Stimulated activated CD4-positive, alpha-beta T cell treated with anti-CD3 and anti-CD28 coated beads, Interleukin-12 subunit alpha, Interleukin-12 subunit beta, amount 100 ng/mL, for 4 hours (primary cell): Measurements from ENCODE around the gene TRIM34.
"Not testable (repeated sequence)": the region's sequence is repeated elsewhere in the genome, so short reads cannot be mapped to it uniquely, and the experiment has no call there.

Experiments used
- DNase-seq: peaks from one replicate; pipeline ENCODE4 v3.0.0-alpha.2; 2020

TRIM34 gene

DNA sequence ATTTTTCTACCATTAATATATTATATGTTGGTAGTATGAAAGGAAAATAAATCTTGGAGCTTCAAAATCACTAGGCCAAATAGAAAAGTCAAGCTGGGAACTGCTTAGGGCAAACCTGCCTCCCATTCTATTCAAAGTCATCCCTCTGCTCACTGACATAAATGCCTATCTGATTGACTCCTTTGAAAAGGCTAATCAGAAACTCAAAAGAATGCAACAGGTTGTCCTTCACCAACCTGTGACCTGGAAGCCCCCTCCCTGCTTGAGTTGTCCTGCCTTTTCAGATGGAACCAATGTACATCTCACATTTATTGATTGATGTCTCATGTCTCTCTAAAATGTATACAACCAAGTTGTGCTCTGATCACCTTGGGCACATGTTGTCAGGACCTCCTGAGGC, 3.2 kb upstream of the TRIM34 start:
- no peak for DNase-seq

DNA sequence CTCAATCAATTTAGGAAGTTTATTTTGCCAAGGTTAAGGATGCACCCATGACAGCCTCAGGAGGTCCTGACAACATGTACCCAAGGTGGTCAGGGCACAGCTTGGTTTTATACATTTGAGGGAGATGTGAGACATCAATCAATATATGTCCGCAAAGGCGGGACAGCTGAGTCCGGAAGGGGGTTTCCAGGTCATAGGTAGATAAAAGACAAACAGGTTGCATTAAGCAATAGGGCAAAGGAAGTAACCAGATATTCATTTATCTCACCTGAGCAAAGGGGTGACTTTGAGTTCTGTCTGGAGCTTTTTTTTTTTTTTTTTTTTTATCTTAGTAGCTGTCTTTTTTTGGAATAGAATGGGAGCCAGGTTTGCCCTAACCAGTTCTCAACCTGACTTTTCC, 2.0 kb upstream of the TRIM34 start:
- no peak for DNase-seq

DNA sequence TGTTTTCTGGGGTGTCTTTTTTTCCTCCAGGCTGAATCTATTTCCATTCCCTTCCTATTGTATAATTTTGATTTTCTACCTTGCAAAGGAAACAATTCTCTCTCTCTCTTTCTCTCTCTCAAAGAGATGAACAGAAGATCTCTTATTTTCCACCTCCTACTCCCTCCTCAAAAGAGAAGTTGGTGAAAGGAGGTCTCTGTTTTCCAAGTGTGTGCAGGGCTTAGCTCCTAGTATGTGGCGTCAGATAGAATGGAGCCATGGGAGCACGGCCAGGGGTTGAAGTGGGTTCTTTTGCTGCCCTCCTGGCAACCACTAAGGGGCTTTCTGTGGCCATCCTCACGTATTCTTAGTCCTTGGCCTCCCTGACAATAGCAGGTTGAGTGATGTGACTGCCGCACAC, 480 bp downstream of the TRIM34 start:
- no peak for DNase-seq

DNA sequence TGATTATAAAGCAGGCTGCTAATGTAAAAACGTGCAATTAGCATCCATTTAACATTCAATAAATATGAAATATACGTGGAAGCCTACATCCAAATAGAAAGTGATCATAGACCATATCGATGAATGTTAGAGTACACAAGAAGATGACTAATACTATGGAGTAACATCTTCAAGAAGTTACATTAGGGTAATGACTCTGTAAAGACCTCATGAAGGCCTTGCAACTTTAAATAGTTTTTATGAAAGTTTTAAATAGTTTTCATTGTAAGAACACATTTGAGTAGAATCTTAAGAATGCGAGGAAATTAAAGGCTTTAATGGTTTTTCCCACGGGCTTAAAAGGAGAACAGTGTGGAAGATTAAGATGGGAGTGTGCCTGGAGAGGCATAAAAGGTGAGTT, 1.4 kb downstream of the TRIM34 start:
- DNase-seq: no peak

GRCh38 chr11:5631417-5631816, 6.6 kb downstream of the TRIM34 start:
- no peak for DNase-seq

GRCh38 chr11:5631969-5632635, 7.3 kb downstream of the TRIM34 start:
- no peak for DNase-seq

DNA sequence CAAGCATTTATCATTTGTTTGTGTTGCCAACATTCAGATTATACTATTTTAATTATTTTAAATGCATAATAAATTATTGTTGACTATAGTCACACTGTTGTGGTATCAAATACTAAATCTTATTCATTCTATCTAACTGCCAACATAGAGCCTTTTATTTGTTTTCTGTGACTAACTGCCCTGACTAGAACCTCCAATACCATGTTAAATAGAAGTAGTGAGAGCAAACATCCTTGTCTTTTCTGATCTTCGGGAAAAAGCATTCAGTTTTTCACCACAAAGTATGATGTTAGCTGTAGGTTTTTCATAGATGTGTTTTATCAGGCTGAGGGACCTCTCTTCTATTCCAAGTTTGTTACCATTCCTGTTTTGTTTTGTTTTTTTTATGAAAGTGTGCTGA, 15.2 kb downstream of the TRIM34 start:
- DNase-seq: no peak

DNA sequence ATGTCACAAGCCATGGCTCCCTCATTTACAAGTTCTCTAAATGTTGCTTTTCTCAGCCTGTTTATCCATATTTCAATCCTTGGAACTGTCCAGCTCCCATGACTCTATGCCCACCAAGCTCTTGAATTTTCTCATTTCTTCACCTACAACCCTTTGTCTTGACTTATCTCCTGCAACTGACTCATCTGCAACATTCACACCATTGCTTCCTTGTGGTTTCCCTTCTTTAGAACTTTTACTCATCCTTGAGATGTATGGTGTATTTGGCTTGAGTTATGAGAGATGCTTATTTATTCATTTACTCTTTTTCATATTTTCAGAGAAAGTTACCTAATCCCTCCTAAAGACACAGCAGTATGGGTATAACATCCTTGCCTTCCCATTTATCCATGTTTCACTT, 18.8 kb downstream of the TRIM34 start:
- DNase-seq: no peak

DNA sequence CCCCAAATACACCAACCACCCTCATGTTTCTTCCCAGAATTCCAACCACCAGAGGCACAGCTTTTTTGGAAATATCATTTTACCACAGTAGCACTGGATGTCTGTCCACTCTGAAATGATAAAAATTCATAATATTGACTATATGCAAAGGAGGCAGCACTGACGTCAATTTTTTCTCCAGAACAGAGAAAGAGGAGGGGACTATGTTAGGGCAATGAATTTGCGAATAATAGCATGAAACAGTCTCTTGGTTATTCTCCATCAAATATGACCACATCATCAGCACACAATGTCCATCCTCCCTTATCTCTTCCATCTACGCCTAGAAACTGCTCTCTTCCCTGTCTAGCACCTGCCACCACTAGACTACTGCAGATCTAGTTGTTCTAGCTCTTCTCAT, 21.3 kb downstream of the TRIM34 start:
- no peak for DNase-seq

DNA sequence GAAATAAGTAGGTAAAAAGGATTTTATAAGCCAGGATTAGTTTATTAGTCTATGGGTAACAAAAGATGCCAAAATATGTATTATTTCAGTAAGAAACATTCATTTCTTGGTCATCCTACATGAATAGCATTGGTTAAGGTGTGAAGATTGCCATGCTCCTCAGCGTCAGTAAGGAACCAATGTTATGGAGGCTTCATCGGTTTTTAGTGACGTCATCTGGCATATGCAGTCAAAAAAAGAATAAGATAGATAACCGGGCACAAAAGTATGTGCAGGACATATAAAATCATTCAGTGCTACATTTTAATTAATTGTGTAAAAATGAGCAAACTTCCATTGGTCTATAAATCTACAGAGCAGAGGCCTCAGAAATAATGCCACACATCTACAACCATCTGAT, 30.7 kb downstream of the TRIM34 start:
- DNase-seq: no peak

DNA sequence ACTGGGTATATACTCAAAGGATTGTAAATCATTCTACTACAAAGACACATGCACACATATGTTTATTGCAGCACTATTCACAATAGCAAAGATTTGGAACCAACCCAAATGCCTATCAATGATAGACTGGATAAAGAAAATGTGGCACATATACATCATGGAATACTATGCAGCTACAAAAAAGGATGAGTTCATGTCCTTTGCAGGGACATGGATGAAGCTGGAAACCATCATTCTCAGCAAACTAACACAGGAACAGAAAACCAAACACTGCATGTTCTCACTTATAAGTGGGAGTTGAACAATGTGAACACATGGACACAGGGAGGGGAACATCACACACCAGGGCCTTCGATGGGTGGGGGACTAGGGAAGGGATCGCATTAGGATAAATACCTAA, 32.2 kb downstream of the TRIM34 start:
- not testable (repeated sequence) for DNase-seq

DNA sequence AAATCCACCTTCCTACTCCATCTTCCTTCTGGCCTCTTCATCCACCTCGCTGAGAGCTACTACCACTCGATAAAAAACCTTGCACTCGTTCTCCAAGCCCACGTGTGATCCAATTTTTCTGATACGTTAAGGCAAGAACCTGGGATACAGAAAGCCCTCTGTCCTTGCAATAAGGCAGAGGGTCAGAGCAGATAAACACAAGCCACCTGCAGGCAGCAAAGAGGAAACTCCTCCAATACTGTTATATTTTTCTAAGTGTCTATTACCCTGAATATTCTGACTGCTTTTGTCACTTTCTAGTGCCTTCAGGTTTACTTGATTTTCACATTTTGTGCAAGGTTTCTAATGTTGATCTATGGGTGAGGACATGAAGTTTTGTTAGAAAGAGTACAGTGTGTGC, 33.5 kb downstream of the TRIM34 start:
- DNase-seq: no peak

DNA sequence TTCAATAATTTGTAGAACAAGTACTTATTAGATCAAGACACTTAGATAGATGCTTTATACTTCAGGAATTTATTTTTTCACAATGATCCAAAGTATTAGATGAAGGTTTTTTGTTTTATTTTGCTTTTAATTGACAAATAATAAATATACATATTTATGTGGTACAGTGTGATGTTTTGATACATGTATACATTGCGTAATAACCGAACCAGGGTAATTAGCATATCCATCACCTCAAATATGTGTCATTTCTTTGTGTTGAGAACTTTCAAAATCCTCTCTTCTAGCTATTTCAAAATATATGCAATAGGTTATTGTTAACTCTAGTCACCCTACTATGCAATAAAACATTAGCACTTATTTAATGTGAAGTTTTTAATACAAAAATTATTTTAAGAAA, 38.7 kb downstream of the TRIM34 start:
- no peak for DNase-seq

DNA sequence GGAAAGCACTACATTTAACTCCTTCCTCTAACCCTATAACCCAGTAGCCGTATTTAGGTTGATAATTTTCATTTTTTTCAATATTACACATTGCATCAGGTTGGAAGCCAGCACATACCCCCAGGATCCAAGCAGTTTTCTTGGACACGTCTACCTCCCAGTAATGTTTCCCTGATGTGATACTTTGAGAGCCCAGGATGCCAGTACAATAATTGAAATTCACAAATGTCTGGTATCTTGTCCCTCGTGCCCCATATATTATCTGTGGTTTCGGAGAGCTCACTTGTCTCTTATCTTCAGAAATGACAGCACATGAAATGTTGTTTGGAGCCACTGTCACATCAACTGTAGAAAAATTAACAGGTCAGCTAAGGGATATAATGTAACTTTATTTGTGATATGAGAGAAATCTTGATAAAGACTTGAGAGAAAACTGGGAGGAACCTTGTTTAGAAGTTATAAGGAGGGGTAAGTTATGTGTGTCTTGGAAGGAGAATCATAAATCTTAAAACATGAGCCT, 40.3 kb downstream of the TRIM34 start:
- DNase-seq: no peak

DNA sequence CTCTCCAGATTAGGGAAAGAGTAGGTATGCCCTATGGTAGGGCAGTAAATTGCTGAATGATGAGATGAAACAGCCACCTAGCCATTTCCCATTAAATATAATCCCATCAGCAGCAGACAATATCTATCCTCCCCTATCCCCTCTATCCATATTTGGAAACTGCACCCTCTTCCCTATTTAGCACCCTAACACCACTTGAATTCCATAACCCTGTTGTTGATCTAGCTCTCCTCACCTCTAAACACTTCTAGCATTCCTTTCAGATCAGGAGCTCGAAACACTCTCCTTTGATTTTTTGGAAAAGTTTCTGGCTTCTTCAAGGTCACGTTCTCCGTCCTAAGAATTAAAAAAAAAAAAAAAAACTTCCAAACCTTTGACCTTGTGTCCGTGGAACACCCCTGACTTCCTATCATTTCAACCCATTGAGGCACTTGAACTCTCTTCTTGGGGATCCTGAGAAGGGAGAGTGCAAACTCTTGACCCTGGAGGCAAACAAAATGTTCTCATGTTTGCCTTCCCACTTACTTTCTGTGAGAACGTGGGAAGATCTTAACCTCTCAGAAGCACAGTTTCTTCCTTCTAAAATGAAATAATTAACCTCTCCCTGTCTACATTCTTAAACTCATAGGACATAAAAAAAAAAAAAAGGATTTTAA, 41.1 kb downstream of the TRIM34 start:
- no peak for DNase-seq

DNA sequence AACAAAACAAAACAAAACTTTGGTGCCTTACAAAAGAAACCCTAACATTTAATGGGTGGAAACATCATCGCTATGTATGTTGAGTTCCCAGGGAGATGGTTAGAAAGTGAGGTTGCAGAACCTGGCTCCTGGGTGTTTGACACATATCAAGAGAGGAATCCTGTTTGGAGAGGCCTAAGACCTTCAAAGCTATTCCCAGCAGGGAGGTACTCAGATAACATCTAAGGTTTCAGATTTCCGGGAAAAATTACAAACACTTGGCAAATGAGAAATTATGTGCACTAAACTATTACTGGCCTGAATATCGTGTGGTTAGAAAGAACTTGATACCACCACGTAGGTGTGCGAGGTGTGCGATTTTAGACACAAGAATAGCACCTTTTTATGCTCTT, 41.6 kb downstream of the TRIM34 start:
- DNase-seq: no peak

DNA sequence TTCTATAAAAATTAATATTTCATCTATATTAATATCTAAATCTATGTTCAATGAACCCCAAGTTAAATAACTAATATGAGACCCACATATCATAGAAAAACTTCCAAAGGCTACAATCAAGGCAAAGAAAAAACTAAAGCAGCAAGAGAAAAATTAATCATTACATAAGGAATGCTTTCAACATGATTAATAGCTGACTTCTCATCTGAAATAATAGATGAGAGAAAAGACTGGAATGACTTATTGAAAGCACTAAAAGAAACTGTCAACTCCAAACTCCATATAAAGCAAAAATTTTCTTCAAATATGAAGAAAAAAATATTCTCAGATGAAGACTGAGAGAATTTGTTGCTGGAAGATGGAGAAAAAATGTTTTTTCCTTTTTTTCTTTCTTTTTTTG, 47.0 kb downstream of the TRIM34 start:
- no peak for DNase-seq

- no peak for DNase-seq
Observed at GRCh38 chr11:5674391-5674790, 49.6 kb downstream of the TRIM34 start.

DNA sequence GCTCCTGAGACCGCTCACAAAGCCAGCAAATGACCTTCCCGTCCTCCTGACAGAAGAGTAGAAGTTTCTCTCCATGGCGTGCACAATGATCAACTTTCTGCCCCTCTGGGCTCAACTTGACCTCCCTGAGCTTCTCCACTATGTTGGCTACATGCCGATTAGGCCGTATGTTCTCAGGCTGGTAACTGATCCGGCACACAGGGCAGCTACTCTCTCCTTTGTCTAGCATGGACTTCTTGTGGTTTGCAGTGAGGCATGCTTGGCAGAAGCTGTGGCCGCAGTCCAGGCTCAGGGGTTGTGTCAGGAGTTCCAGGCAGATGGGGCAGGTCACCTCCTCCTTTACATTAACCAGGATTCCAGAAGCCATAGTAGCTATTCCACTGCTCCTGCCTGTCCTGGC, 55.0 kb downstream of the TRIM34 start:
- DNase-seq: no peak

- DNase-seq: not testable (repeated sequence)
Observed at GRCh38 chr11:5682890-5683441, 58.2 kb downstream of the TRIM34 start.

DNA sequence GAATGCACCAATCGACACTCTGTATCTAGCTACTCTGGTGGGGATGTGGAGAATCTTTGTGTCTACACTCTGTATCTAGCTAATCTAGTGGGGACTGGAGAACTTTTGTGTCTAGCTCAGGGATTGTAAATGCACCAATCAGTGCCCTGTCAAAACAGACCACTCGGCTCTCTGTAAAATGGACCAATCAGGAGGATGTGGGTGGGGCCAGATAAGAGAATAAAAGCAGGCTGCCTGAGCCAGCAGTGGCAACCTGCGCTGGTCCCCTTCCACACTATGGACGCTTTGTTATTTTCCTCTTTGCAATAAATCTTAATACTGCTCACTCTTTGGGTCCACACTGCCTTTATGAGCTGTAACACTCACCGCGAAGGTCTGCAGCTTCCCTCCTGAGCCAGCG, 58.8 kb downstream of the TRIM34 start:
- DNase-seq: not testable (repeated sequence)

DNA sequence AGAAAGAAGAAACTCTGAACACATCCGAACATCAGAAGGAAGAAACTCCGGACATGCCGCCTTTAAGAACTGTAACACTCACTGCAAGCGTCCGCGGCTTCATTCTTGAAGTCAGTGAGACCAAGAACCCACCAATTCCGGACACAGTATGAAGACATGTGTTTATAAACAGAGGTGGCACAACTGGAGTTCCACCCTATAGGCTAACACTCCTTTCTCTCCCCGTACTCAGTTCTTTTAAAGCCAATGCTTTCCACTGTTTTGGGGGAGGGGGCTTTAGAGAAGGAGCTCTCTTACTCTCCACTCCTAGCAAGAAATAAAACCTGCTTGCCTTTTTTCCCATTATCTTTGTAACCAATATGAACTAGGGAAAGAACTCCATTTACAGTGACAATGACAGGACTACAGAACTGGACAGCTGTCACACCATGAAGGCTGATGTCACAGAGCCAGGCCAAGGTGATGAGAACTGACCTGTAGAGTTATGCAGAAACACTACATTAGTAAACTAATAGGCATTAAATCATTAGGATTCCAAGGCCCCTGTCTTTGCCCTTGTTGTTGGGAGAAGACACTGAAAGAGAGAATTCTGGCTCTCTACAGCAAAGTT, 59.3 kb downstream of the TRIM34 start:
- DNase-seq: no peak

DNA sequence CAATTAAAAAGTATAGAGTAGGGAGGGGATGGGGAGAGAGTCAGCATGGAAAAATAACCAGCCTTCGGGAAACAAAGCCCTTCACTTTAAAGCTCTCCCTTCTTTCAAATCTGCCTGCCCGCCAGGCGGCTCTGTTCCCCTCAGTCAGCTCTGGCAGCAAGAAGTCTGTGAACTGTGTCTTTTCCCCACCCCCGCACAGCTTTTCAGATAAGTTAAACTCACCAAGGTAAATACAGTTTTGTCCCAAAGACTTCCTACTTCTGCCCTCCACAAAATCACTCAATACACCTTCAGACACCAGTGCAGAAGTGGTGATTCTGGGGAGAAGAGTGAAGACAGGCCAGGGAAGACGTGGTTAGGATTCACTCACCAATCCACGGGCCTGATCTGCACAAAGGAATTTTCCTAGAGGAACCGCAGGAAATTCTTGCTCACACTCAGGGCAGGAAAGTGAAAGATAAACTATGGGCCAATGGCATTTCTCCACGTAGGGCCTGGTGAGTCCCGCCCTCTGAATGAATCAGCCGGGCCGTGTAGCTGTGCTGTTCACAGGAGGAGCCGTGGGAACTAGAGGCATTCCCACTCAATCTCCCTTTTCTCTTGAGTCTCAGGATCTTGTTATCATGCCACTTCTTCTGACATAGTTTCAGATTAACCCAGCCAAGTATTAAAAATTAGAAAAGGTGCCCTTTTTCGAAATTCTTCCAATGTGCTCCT, 60.0 kb downstream of the TRIM34 start, which contains the start of gene TRIM5:
Gene TRIM5, minus strand, starts transcription at position 429 of the 717 bp plus-strand sequence. CDS start 4,897 bp downstream, outside the sequence.
- peak; percentile 67 for DNase-seq
